Suprapubic skin (tissue), 3 donors: ENCODE data around the gene ZNF407.

Experiments
- CTCF ChIP-seq, 2 donors: fragments of 200-600 bp in 1 of 2; fragments of 450-650 bp in 1 of 2; sonication (generic) in 1 of 2; IDR thresholded peaks; one replicate each; pipeline ENCODE4 v1.5.1; 2016 to 2019; ENCODE audit warnings: antibody characterized with exemption in 2 of 2, mild to moderate bottlenecking in 1 of 2, moderate library complexity in 1 of 2
- POLR2AphosphoS5 ChIP-seq, 3 donors: sonication (generic); formaldehyde crosslinking; IDR thresholded peaks; one replicate each; pipeline ENCODE4 v1.6.1; 2017; ENCODE audit warnings: antibody characterized with exemption in 3 of 3

GRCh38 chr18:75109819-75110218, 512.1 kb downstream of the ZNF407 start:
- TF ChIP-seq CTCF (IDR thresholded peaks at IDR 0.05) (no peak), POLR2AphosphoS5 (IDR thresholded peaks at IDR 0.05) (no peak)
